RWPE2 (cell line): ENCODE measurements around the gene MFAP5.
A peak's percentile ranks its signal among the peaks of the same experiment; 100 is the strongest.

Experiments
- ATAC-seq: fragments of 200-7000 bp; cut with Tn5 transposase; 3 replicates; pipeline ENCODE4 v1.9.1; 2021; ENCODE audit warnings: low read depth
- DNase-seq: peaks from one replicate; pipeline ENCODE4 v3.0.0-alpha.2; 2020; ENCODE audit warnings: low spot score
- H3K27ac ChIP-seq: fragments of 450-650 bp; 2 replicates; pipeline ENCODE4 v1.5.1; 2017; ENCODE audit warnings: mild to moderate bottlenecking; ENCODE audit not compliant: poor library complexity, severe bottlenecking
- H3K27me3 ChIP-seq: fragments of 250-450 bp; sonication (Bioruptor Pico); 2 replicates; pipeline ENCODE4 v1.5.1; 2021; ENCODE audit warnings: mild to moderate bottlenecking, moderate library complexity; ENCODE audit not compliant: insufficient read depth, poor library complexity, severe bottlenecking
- H3K36me3 ChIP-seq: fragments of 250-450 bp; sonication (Bioruptor Pico); 2 replicates; pipeline ENCODE4 v1.5.1; 2020; ENCODE audit warnings: low read depth, mild to moderate bottlenecking, moderate library complexity
- H3K4me1 ChIP-seq: fragments of 250-450 bp; sonication (Bioruptor Pico); 2 replicates; pipeline ENCODE4 v1.5.1; 2021; ENCODE audit warnings: mild to moderate bottlenecking, moderate library complexity; ENCODE audit not compliant: insufficient read depth, poor library complexity, severe bottlenecking
- H3K4me3 ChIP-seq: fragments of 250-450 bp; sonication (Bioruptor Pico); 2 replicates; pipeline ENCODE4 v1.5.1; 2021; ENCODE audit warnings: mild to moderate bottlenecking, moderate library complexity; ENCODE audit not compliant: severe bottlenecking
- H3K9me3 ChIP-seq: fragments of 250-450 bp; sonication (Bioruptor Pico); 2 replicates; pipeline ENCODE4 v1.5.1; 2021; ENCODE audit warnings: mild to moderate bottlenecking, moderate library complexity; ENCODE audit not compliant: severe bottlenecking
- TF ChIP-seq, protein P1 (sequence below): fragments of 450-650 bp; IDR thresholded peaks from one replicate; pipeline ENCODE4 v1.5.1; 2017; ENCODE audit warnings: mild to moderate bottlenecking, moderate library complexity; ENCODE audit not compliant: poor library complexity, severe bottlenecking

Gene MFAP5

GRCh38 chr12:8609061-8609570, 53.5 kb downstream of the MFAP5 start:
- DNase-seq (no peak), ATAC-seq (no peak)
- Histone ChIP-seq H3K36me3 (no peaks in the 10 kb centered on the region), H3K27me3 (no peaks in the 10 kb centered on the region), H3K4me1 (no peaks in the 10 kb centered on the region), H3K9me3 (no peaks in the 10 kb centered on the region), H3K4me3 (no peak overlapping the region), H3K27ac (no peak overlapping the region)
- TF ChIP-seq, protein P1, sequence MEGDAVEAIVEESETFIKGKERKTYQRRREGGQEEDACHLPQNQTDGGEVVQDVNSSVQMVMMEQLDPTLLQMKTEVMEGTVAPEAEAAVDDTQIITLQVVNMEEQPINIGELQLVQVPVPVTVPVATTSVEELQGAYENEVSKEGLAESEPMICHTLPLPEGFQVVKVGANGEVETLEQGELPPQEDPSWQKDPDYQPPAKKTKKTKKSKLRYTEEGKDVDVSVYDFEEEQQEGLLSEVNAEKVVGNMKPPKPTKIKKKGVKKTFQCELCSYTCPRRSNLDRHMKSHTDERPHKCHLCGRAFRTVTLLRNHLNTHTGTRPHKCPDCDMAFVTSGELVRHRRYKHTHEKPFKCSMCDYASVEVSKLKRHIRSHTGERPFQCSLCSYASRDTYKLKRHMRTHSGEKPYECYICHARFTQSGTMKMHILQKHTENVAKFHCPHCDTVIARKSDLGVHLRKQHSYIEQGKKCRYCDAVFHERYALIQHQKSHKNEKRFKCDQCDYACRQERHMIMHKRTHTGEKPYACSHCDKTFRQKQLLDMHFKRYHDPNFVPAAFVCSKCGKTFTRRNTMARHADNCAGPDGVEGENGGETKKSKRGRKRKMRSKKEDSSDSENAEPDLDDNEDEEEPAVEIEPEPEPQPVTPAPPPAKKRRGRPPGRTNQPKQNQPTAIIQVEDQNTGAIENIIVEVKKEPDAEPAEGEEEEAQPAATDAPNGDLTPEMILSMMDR = peak; percentile 68

GRCh38 chr12:8606890-8607289, 55.7 kb downstream of the MFAP5 start:
- no peak for ATAC-seq

GRCh38 chr12:8605057-8605456, 57.6 kb downstream of the MFAP5 start:
- H3K9me3 ChIP-seq = no peaks in the 10 kb centered on the region
- H3K27ac ChIP-seq = no peak overlapping the region
- no peak for ATAC-seq
- no peak overlapping the region for H3K4me3 ChIP-seq
- DNase-seq = no peak
- TF ChIP-seq, protein P1 = no peak
- H3K36me3 ChIP-seq = no peaks in the 10 kb centered on the region
- H3K4me1 ChIP-seq = no peaks in the 10 kb centered on the region
- H3K27me3 ChIP-seq = no peaks in the 10 kb centered on the region

More at GRCh38 chr12:8606890-8607289, 55.7 kb downstream of the MFAP5 start:
- Histone ChIP-seq H3K36me3 (no peaks in the 10 kb centered on the region), H3K4me1 (no peaks in the 10 kb centered on the region), H3K27me3 (no peaks in the 10 kb centered on the region), H3K27ac (no peak overlapping the region), H3K4me3 (no peak overlapping the region), H3K9me3 (no peaks in the 10 kb centered on the region)
- TF ChIP-seq, protein P1 = no peak
- DNase-seq = no peak

GRCh38 chr12:8603856-8604255, 58.8 kb downstream of the MFAP5 start:
- Histone ChIP-seq H3K27me3 (no peaks in the 10 kb centered on the region), H3K4me3 (no peak overlapping the region), H3K36me3 (no peaks in the 10 kb centered on the region), H3K27ac (no peak overlapping the region), H3K4me1 (no peaks in the 10 kb centered on the region), H3K9me3 (no peaks in the 10 kb centered on the region)
- DNase-seq (no peak), ATAC-seq (no peak)
- TF ChIP-seq, protein P1 = no peak

- DNase-seq (no peak), ATAC-seq (no peak)
- TF ChIP-seq, protein P1 = no peak
- H3K4me3 ChIP-seq = no peak overlapping the region
- H3K27ac ChIP-seq = no peak overlapping the region
- no peaks in the 10 kb centered on the region for H3K9me3 ChIP-seq
- no peaks in the 10 kb centered on the region for H3K4me1 ChIP-seq
- no peaks in the 10 kb centered on the region for H3K36me3 ChIP-seq
- no peaks in the 10 kb centered on the region for H3K27me3 ChIP-seq
Observed at GRCh38 chr12:8603286-8603685, 59.3 kb downstream of the MFAP5 start.
